AG10803 (cell line): ENCODE measurements around the gene SNX5.

ENCODE experiments used
- DNase-seq: peaks from one replicate; pipeline ENCODE4 v3.0.0; 2010; ENCODE audit warnings: low read depth
- H3K4me3 ChIP-seq: 2 replicates; pipeline ENCODE4 v1.5.1; 2011; ENCODE audit warnings: mild to moderate bottlenecking, low read length, control low read depth
- TF ChIP-seq, protein P1 (sequence below): conservative IDR thresholded peaks from 2 replicates; pipeline ENCODE4 v1.5.1; 2011; ENCODE audit warnings: mild to moderate bottlenecking, low read length, control low read depth, inconsistent platforms

Gene SNX5

GRCh38 chr20:17912916-17913315 is 55.7 kb downstream of the SNX5 start:
- peak; percentile 84 for DNase-seq
- TF ChIP-seq, protein P1, sequence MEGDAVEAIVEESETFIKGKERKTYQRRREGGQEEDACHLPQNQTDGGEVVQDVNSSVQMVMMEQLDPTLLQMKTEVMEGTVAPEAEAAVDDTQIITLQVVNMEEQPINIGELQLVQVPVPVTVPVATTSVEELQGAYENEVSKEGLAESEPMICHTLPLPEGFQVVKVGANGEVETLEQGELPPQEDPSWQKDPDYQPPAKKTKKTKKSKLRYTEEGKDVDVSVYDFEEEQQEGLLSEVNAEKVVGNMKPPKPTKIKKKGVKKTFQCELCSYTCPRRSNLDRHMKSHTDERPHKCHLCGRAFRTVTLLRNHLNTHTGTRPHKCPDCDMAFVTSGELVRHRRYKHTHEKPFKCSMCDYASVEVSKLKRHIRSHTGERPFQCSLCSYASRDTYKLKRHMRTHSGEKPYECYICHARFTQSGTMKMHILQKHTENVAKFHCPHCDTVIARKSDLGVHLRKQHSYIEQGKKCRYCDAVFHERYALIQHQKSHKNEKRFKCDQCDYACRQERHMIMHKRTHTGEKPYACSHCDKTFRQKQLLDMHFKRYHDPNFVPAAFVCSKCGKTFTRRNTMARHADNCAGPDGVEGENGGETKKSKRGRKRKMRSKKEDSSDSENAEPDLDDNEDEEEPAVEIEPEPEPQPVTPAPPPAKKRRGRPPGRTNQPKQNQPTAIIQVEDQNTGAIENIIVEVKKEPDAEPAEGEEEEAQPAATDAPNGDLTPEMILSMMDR, result no peak
- peak overlapping the region; percentile 26 for H3K4me3 ChIP-seq

DNA sequence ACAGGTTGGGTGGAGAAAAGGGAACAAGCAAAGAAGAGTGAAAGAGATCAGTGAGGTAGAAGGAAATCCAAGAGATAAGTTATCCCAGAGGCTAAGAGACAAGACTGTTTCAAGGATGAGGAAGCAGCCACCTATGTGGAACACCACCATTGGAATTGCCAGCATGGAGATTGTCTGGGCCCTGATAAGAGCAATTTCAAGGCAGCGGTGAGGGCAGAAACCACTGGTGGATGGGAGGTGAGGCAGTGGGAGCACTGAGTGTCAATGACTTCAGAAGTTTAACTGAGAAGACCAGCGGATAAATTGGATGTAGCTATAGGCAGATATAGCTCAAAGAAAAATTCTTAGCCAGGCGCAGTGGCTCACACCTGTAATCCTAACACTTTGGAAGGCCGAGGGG is 56.7 kb downstream of the SNX5 start:
- TF ChIP-seq, protein P1, result no peak
- no peak for DNase-seq
- no peak overlapping the region for H3K4me3 ChIP-seq

- H3K4me3 ChIP-seq, result no peak overlapping the region
- peak; percentile 94 for DNase-seq
- TF ChIP-seq, protein P1, result peak; percentile 38
Measured at GRCh38 chr20:17910828-17911294, 57.7 kb downstream of the SNX5 start.

GRCh38 chr20:17909869-17910321 is 58.7 kb downstream of the SNX5 start:
- TF ChIP-seq, protein P1, result no peak
- peak; percentile 79 for DNase-seq
- H3K4me3 ChIP-seq, result no peak overlapping the region

DNA sequence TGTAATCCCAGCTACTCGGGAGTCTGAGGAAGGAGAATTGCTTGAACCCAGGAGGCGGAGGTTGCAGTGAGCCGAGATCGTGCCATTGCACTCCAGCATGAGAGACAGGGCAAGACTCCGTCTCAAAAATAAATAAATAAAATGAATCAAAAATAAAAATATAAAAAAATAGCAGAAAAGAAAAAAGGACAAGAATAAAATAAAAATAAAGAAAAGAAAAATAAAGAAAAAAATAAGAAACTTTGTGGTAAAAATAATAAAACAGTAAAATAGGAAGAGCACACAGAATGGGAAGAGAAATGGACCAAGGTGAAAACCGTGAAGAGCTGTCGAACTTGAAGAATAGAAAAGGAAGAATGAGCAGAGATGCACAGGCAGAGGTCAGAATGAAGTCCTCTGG is 63.0 kb downstream of the SNX5 start:
- no peak for DNase-seq
- no peak overlapping the region for H3K4me3 ChIP-seq
- TF ChIP-seq, protein P1, result no peak

GRCh38 chr20:17904027-17904426 is 64.6 kb downstream of the SNX5 start:
- DNase-seq, result no peak
- no peak overlapping the region for H3K4me3 ChIP-seq
- TF ChIP-seq, protein P1, result no peak

DNA sequence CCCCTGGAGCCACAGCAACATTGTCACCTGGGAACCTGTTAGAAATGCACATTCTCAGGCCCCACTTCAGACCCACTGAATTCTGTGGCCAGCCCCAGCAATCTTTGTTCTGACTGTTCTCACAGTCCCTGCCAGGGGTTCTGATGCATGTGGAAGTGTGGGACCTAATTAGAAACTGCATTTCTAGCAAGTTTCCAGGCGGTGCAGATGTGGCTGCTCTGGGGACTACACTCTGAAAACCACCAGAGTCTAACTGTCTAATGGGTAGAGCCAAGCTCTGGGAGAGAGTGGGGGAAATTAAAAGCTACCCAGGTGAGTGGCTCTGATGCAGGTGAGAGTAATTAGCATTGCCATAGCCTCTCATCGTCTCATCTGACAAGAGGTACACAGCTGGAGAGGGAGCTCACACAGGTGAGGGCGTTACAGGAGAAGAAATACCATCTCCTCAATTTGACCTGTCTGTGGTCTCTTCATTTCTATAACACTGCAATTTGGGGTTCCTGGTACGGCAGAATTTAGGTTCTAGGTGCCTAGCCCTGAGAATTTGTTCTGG is 66.0 kb downstream of the SNX5 start:
- no peak overlapping the region for H3K4me3 ChIP-seq
- TF ChIP-seq, protein P1, result no peak
- no peak for DNase-seq
